GM18520 (cell line): ENCODE results near the gene CD248.
"Not testable (repeated sequence)": the region's sequence is repeated elsewhere in the genome, so short reads cannot be mapped to it uniquely, and the experiment has no call there.

Experiments
- ATAC-seq: cut with Tn5 transposase; IDR thresholded peaks from one replicate; pipeline ENCODE4 v1.9.1; 2021; ENCODE audit not compliant: unreplicated experiment

CD248 gene

GRCh38 chr11:66316849-66317251 is at the start of gene CD248:
TSS of gene CD248 (minus strand) at chr11:66317044. CDS start at chr11:66317027, 17 bp downstream.
- no peak for ATAC-seq

- no peak for ATAC-seq
These were observed 49.1 kb upstream of the CD248 start for GRCh38 chr11:66365711-66366619.

- no peak for ATAC-seq
These were observed 48.3 kb upstream of the CD248 start for GRCh38 chr11:66365166-66365565.

- ATAC-seq = no peak
These were observed 47.1 kb upstream of the CD248 start for GRCh38 chr11:66363805-66364535.

- ATAC-seq = no peak
These were observed 46.4 kb upstream of the CD248 start for GRCh38 chr11:66363187-66363601.

GRCh38 chr11:66362481-66363147 is 45.8 kb upstream of the CD248 start:
- no peak for ATAC-seq

- ATAC-seq = no peak
These were observed 44.7 kb upstream of the CD248 start for GRCh38 chr11:66361502-66361941.

- no peak for ATAC-seq
These were observed 43.7 kb upstream of the CD248 start for GRCh38 chr11:66360406-66361073.

GRCh38 chr11:66359662-66360087 is 42.8 kb upstream of the CD248 start:
- no peak for ATAC-seq

- not testable (repeated sequence) for ATAC-seq
These were observed 33.9 kb upstream of the CD248 start for GRCh38 chr11:66350560-66351235.

- ATAC-seq = no peak
These were observed 32.2 kb upstream of the CD248 start for GRCh38 chr11:66349084-66349386.

GRCh38 chr11:66347425-66348276 is 30.8 kb upstream of the CD248 start, which contains the start of gene B4GAT1:
TSS of gene B4GAT1 (minus strand) at chr11:66347629. CDS start at chr11:66347545, 84 bp downstream.
- no peak for ATAC-seq

GRCh38 chr11:66346476-66347424 is 29.9 kb upstream of the CD248 start:
- no peak for ATAC-seq

- ATAC-seq = no peak
These were observed 28.4 kb upstream of the CD248 start for GRCh38 chr11:66345316-66345649.

GRCh38 chr11:66344550-66345315 is 27.9 kb upstream of the CD248 start, which contains the start of gene BRMS1:
TSS of gene BRMS1 (minus strand) at chr11:66345104. CDS start at chr11:66342234, 2,870 bp downstream.
- ATAC-seq = peak; percentile 77

- ATAC-seq = no peak
These were observed 26.3 kb upstream of the CD248 start for GRCh38 chr11:66343176-66343575.

- no peak for ATAC-seq
These were observed 24.8 kb upstream of the CD248 start for GRCh38 chr11:66341502-66342126.
